Fibroblast of lung (primary cell): ENCODE measurements around the gene NPHP4. TPM values are rescaled to one million over a fixed set of nuclear protein-coding genes. Genes with fewer than 3 reads are reported as not detected.
A peak's percentile ranks its signal among the peaks of the same experiment; 100 is the strongest.

Experiments used
- DNase-seq, 2 donors: peaks; one replicate each; pipeline versions ENCODE4 v3.0.0 to v3.0.0-alpha.2; 2010; ENCODE audit warnings: low read depth in 2 of 2
- H2AFZ ChIP-seq: 2 replicates; pipeline ENCODE4 v1.5.1; 2012; ENCODE audit warnings: low read length, control low read depth, inconsistent platforms
- H3K27ac ChIP-seq: 2 replicates; pipeline ENCODE4 v1.5.1; 2011; ENCODE audit warnings: low read length, control low read depth; ENCODE audit not compliant: insufficient read depth
- H3K27me3 ChIP-seq: 2 replicates; pipeline ENCODE4 v1.5.1; 2011; ENCODE audit warnings: mild to moderate bottlenecking, low read length; ENCODE audit not compliant: control insufficient read depth, insufficient read depth
- H3K36me3 ChIP-seq: 2 replicates; pipeline ENCODE4 v1.5.1; 2011; ENCODE audit warnings: low read length; ENCODE audit not compliant: control insufficient read depth, insufficient read depth
- H3K4me1 ChIP-seq: 2 replicates; pipeline ENCODE4 v1.5.1; 2011; ENCODE audit warnings: low read length; ENCODE audit not compliant: control insufficient read depth, insufficient read depth; ENCODE audit errors: extremely low read depth
- H3K4me2 ChIP-seq: 2 replicates; pipeline ENCODE4 v1.5.1; 2011; ENCODE audit warnings: low read length, control low read depth; ENCODE audit not compliant: insufficient read depth; ENCODE audit errors: extremely low read depth
- H3K4me3 ChIP-seq, 4 experiments: fragments of 200-600 bp in 1 of 4; sonication (generic) in 1 of 4; replicated peaks in 1 of 4; 2 replicates each; pipeline ENCODE4 v1.5.1; 2011 to 2016; ENCODE audit warnings: low read length in 4 of 4, low read depth in 3 of 4, mild to moderate bottlenecking in 3 of 4, control low read depth in 2 of 4, inconsistent platforms in 1 of 4, mixed read lengths in 1 of 4; ENCODE audit not compliant: insufficient read depth in 1 of 4; ENCODE audit errors: control extremely low read depth in 1 of 4
- H3K79me2 ChIP-seq: 2 replicates; pipeline ENCODE4 v1.5.1; 2012; ENCODE audit warnings: mild to moderate bottlenecking, low read length, inconsistent platforms; ENCODE audit not compliant: control insufficient read depth, insufficient read depth
- H3K9ac ChIP-seq: 2 replicates; pipeline ENCODE4 v1.5.1; 2011; ENCODE audit warnings: mild to moderate bottlenecking, low read length, control low read depth; ENCODE audit not compliant: insufficient read depth
- H3K9me3 ChIP-seq: 2 replicates; pipeline ENCODE4 v1.5.1; 2012; ENCODE audit warnings: low read depth, low read length; ENCODE audit not compliant: control insufficient read depth, insufficient read depth
- H4K20me1 ChIP-seq: 2 replicates; pipeline ENCODE4 v1.5.1; 2011; ENCODE audit warnings: low read length; ENCODE audit not compliant: control insufficient read depth, insufficient read depth; ENCODE audit errors: extremely low read depth
- EZH2 ChIP-seq: IDR thresholded peaks from 2 replicates; pipeline ENCODE4 v1.5.1; 2012; ENCODE audit warnings: low read length, control low read depth, mild to moderate bottlenecking; ENCODE audit errors: missing control alignments
- polyA plus RNA-seq, 2 donors: library from polyadenylated mRNA; depleted of rRNA in 1 of 2; stranded (reverse) in 1 of 2; unstranded in 1 of 2; fragments of >200 nt; gene quantifications; 2 replicates each; pipeline ENCODE4 v1.2.1, GENCODE V29; 2011 to 2012; ENCODE audit warnings: missing spikeins in 1 of 2
- total RNA-seq: library from RNA; depleted of rRNA; stranded (reverse); fragments of >200 nt; gene quantifications from 2 replicates; pipeline ENCODE4 v1.2.1, GENCODE V29; 2014
- TF ChIP-seq, protein P1 (sequence below), 2 donors: IDR thresholded peaks in 1 of 2; conservative IDR thresholded peaks in 1 of 2; 1 replicate in 1 of 2; 2 replicates in 1 of 2; pipeline ENCODE4 v1.5.1; 2011 to 2012; ENCODE audit warnings: low read length in 2 of 2, control low read depth in 1 of 2, inconsistent platforms in 1 of 2, low read depth in 1 of 2, mild to moderate bottlenecking in 1 of 2

Gene NPHP4
- total and polyA plus RNA-seq, 2 donors (not counting 1 experiment from before 2014, with no cell fraction given): 1.5 to 4.0 TPM

- Histone ChIP-seq H2AFZ (no peak overlapping the region), H3K9ac (no peak overlapping the region), H3K4me2 (no peak overlapping the region), H3K79me2 (no peaks in the 10 kb centered on the region), H3K9me3 (no peaks in the 10 kb centered on the region), H3K4me3 (no peak overlapping the region), H3K27me3 (no peaks in the 10 kb centered on the region), H4K20me1 (no peaks in the 10 kb centered on the region), H3K27ac (no peak overlapping the region), H3K4me1 (peaks cover 4% of the 10 kb centered on the region), H3K36me3 (no peaks in the 10 kb centered on the region)
- DNase-seq: no peak
- TF ChIP-seq, protein P1, sequence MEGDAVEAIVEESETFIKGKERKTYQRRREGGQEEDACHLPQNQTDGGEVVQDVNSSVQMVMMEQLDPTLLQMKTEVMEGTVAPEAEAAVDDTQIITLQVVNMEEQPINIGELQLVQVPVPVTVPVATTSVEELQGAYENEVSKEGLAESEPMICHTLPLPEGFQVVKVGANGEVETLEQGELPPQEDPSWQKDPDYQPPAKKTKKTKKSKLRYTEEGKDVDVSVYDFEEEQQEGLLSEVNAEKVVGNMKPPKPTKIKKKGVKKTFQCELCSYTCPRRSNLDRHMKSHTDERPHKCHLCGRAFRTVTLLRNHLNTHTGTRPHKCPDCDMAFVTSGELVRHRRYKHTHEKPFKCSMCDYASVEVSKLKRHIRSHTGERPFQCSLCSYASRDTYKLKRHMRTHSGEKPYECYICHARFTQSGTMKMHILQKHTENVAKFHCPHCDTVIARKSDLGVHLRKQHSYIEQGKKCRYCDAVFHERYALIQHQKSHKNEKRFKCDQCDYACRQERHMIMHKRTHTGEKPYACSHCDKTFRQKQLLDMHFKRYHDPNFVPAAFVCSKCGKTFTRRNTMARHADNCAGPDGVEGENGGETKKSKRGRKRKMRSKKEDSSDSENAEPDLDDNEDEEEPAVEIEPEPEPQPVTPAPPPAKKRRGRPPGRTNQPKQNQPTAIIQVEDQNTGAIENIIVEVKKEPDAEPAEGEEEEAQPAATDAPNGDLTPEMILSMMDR (conservative IDR thresholded peaks at IDR 0.05 in 1 of 2, IDR thresholded peaks at IDR 0.05 in 1 of 2; ENCODE audit: low read depth in 1 of 2, low read length in 2 of 2): no peak
- no peak for TF ChIP-seq EZH2
Measured at GRCh38 chr1:5994713-5995621, 2.7 kb upstream of the NPHP4 start.

DNA sequence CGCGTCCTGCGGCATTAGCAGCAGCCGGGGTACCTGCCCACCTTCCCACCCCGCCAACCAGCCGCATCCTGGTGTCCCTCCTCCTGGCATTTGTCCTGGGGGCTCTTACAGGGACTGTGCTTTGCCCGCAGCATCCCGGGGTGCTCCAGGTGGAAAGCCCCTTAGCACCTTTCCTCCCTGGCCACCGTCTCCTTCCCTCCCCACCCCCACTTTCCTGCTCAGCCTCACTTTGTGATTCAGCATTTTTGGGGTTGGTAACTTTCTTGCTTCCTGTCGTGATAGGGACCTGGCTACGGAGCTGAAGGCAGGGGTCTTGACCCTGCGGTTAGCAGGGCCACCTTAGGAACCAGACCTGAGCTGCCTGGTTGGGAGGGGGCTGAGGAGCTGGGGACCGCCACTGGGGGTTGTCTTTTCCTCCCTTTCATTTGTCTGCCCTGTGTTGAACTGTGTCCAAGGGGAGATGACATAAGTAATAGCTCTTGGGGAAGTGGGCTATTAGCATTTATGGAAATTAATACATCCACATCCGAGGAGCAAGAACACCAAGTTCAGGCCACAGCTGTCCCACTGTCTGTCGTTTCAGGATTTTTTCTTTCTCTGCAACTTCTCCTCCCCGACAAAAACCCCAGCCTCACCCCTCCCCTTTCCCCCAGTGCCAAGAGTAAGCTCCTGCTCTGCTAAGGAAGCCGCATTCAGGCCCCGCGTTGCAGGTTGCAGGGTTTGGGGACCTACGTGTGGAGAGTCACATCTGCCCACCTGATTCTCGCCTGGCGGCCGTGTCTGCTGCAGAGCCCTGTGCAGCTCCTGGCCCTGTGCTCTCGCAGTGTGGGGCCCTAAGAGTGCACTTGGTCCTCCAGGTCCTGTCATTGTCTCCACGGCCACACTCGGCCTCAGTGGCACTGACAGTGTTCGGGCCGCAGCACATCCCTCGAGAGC is 1.6 kb upstream of the NPHP4 start:
- H3K4me1 ChIP-seq: peaks cover 4% of the 10 kb centered on the region
- no peaks in the 10 kb centered on the region for H4K20me1 ChIP-seq
- TF ChIP-seq, protein P1 (conservative IDR thresholded peaks at IDR 0.05 in 1 of 2, IDR thresholded peaks at IDR 0.05 in 1 of 2; ENCODE audit: low read depth in 1 of 2, low read length in 2 of 2): no peak
- no peak for TF ChIP-seq EZH2
- H3K27me3 ChIP-seq: no peaks in the 10 kb centered on the region
- H3K4me3 ChIP-seq: peak overlapping the region; percentile 56 to 96 (median 74)
- H3K9me3 ChIP-seq: no peaks in the 10 kb centered on the region
- peak overlapping the region; percentile 85 for H3K4me2 ChIP-seq
- no peaks in the 10 kb centered on the region for H3K79me2 ChIP-seq
- no peaks in the 10 kb centered on the region for H3K36me3 ChIP-seq
- H2AFZ ChIP-seq: peak overlapping the region; percentile 57
- H3K27ac ChIP-seq: no peak overlapping the region
- DNase-seq: no peak
- no peak overlapping the region for H3K9ac ChIP-seq
